ENCODE results near the gene SINHCAF.

DNA sequence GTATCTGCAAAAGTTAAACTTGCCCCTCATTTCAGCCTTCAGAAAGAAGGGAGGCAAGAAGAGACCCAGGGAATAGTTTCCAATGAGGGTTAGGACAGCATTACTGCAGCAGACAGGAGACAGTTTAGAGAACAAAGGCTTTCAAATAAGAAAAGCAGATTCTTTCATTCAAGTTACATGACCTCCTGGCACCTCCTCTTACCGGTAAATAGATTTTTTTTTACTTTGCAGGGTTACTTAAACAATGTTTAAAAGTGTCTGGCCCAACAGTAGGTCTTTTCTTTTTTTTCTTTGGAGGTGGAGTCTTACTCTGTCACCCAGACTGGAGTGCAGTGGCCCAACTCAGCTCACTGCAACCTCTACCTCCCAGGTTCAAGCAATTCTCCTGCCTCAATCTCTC, 47.1 kb downstream of the SINHCAF start:
- TF ChIP-seq, protein P1, sequence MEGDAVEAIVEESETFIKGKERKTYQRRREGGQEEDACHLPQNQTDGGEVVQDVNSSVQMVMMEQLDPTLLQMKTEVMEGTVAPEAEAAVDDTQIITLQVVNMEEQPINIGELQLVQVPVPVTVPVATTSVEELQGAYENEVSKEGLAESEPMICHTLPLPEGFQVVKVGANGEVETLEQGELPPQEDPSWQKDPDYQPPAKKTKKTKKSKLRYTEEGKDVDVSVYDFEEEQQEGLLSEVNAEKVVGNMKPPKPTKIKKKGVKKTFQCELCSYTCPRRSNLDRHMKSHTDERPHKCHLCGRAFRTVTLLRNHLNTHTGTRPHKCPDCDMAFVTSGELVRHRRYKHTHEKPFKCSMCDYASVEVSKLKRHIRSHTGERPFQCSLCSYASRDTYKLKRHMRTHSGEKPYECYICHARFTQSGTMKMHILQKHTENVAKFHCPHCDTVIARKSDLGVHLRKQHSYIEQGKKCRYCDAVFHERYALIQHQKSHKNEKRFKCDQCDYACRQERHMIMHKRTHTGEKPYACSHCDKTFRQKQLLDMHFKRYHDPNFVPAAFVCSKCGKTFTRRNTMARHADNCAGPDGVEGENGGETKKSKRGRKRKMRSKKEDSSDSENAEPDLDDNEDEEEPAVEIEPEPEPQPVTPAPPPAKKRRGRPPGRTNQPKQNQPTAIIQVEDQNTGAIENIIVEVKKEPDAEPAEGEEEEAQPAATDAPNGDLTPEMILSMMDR (IDR thresholded peaks at IDR 0.05; ENCODE audit: low read length): no peak
- no peak for TF ChIP-seq EZH2 (optimal IDR thresholded peaks at IDR 0.05; ENCODE audit: low read depth, low read length)
- no peak for TF ChIP-seq EZH2phosphoT487 (IDR thresholded peaks at IDR 0.05; ENCODE audit: low read length)
